HG02970 (cell line): Measurements from ENCODE around the gene SYNDIG1.

ENCODE experiments used
- ATAC-seq: cut with Tn5 transposase; IDR thresholded peaks from one replicate; pipeline ENCODE4 v1.9.1; 2021; ENCODE audit warnings: mild to moderate bottlenecking, moderate library complexity, moderate number of reproducible peaks; ENCODE audit not compliant: unreplicated experiment, low FRiP score

Gene SYNDIG1

GRCh38 chr20:24518515-24518914 is 49.1 kb downstream of the SYNDIG1 start:
- no peak for ATAC-seq

DNA sequence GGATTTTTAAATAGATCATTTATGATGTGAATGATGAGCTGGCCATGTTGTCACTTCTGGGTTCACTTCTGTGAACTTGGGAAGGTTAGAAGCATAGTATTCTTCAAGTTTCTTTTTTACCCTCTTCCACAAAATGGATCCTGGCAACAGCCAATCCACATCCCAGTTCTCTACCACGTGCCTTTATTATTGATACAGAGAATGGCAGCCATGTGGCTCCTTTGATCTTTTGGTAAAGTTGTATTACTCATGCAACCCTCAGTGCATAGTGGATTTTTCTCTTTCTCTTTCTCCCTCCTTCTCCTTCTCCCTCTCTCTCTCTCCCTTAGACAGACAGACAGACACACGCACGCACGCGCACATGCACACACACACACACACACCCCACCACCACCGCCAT is 50.0 kb downstream of the SYNDIG1 start:
- no peak for ATAC-seq

DNA sequence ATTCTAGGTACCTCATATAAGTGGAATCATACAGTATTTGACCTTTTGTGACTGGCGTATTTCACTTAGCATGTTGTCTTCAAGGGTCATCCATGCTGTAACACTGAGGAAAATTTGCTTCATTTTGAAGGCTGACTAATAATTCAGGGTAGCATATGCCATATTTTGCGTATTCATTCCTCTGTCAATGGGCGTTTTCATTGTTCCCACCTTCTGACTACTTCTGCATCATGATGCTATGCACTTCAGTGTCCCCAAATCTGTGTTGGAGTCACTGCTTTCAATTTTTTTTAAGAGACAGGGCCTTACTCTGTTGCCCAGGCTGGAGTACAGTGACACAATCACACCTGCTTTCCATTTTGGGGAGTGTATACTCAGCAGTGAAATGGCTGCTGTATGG is 51.6 kb downstream of the SYNDIG1 start:
- ATAC-seq: no peak

DNA sequence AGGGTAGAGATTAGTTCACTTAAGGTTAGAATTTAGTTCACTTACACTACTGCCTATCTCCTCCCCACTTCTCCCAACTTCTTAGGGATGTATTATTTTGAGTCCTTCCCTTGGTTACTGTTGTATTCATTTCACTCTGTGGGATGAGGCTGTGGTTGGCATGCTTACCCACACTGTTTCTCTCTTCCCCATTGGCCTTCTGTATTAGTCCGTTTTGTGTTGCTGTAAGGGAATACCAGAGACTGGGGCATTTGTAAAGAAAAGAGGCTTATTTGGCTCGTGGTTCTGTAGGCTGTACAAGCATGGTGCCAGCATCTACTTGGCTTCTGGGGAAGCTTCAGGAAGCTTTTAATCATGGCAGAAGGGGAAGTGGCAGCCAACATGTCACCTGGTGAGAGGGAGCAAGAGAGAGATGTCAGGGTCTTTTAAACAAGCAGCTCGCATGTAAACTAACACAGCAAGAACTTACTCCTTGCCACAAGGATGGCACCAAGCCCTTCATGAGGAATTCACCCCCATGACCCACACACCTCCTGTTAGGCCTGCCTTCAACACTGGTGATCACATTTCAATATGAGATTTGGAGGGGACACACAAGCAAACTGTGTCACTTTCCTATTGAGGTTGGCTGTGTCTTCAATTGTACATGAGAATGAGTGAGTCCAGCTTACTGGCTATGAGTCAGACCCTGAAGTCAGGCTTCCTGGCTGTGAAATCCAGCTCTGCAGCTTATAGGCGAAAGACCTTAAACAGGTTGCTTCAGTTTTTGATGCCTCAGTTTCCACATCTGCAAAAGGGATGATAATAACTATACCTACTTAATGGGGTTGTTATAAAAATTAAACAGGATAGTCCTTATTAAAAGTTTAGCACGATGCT is 53.3 kb downstream of the SYNDIG1 start:
- no peak for ATAC-seq

- ATAC-seq: no peak
These were observed 54.2 kb downstream of the SYNDIG1 start for GRCh38 chr20:24523661-24524060.

DNA sequence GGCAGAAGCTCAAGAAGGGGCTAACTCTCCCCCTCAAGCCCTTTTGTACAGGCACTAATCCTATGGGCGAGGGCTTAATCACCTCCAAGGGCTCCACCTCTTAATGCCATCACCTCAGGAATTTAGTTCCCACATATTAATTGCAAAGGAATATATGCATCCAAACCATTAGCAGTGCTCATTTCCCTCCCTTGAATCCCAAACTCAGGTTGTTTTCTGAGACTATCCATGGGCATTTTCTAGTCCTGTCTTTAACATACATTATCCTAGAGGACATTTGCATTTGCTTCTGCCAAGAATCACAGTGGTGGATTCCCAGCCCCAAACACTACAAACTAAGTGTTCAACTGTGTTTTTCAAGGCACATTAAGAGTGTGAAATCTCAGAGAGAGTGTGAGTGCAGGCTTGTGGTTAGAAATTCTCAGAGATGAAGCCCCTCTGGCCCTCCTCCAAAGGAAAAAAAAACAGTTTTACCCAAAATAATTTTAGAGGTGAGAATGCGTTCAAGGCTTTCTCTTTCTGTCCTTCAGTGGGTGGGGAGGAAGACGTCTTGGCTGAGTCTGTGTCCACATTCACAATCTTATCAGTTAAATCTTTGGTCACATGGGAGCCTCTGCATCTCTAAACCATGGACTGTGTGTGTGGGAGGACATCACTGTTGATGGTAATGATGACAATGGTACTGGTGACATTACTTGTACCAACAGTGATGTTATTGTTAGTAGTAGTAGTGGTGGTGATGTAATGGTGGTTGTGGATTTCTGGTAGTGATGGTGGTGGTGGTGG is 59.3 kb downstream of the SYNDIG1 start:
- no peak for ATAC-seq

DNA sequence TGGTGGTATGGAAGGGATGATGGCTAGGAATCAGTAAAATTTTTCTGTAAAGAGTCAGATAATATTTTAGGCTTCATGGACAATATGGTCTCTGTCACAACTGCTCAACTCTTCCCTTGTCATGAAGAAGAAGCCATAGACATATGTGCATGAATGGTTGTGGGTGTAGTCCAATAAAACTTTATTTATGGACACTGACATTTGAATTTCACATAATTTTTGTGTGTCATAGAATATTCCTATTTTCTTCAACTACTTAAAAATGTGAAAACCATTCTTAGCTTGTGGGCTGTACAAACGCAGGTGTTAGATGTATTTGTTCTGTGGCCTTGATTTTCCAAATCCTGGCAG is 59.9 kb downstream of the SYNDIG1 start:
- ATAC-seq: no peak

GRCh38 chr20:24530131-24530680 is 60.8 kb downstream of the SYNDIG1 start:
- no peak for ATAC-seq

- no peak for ATAC-seq
These were observed 61.8 kb downstream of the SYNDIG1 start for GRCh38 chr20:24531202-24531601.

DNA sequence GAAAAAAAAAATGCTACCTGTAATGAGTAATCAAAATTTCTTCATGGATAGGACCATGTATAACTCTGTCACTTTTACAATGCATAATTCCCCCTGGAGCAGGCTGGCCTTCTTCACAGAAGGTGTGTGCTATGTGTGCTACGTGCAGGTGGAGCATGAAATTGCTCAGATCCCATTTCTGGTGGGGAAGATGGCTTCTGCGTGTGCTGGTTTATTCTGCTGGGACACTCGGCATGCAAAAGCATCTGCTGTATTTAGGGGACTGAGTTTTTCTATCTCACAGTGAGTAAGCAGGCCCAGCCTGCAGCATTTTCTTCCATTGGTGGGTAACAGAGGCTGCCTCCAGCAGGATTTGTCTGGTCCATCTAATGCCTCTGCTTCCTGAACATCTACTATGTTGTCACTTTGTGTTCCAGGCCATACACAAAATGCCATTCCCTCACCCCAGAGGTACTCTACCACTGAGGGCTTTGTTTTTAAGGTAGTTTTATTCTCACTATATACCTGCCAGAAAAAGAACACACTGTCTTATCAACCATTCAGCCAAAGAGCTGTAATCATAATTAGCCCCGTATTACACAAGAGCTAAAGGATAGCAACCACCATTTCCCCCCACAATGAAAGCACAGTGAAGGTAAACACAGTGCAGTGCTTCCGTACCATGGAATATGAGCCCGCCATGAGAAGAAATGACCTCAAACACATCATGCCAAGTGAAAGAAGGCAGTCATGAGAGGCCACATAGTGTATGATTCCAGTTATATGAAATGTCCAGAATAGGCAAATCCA is 62.4 kb downstream of the SYNDIG1 start:
- no peak for ATAC-seq

DNA sequence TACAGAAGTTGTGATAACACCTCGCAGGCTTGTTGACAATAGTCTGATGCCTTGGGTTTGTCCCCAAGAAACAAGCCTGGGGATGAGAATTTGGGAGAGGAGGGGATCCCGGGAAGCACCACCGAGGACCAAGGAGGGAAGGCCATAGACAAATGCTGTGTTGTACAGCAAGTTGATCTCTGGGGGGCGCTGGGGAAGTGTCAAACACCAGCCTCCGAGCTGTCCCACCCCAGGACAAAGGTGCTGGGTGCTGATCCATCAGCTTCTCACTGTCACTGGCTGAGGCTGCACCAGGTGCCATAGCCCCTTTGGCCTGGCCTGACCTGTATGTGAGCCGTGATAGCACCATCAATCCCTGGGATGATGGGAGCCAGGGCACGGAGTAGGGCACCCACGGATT is 64.0 kb downstream of the SYNDIG1 start:
- no peak for ATAC-seq

DNA sequence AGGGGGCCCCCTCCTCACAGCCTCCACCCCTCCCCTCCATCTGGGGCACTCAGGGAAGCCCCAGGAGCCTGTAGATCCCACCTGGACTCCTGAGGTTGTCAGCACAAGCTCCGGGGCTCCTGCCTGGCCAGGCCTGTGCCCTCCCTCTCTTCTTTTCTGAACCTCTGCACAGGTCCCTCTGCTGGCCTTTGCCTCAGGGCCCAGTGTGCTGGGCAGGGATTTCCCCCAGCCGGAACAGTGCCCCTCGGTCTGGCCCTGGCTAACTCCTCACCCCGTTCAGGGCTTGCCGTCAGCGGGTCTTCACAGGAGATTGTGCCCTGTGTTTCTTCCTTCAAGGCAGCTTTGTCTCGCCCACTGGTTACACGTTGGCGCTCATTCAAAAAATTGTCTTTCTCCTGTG is 64.9 kb downstream of the SYNDIG1 start:
- no peak for ATAC-seq

GRCh38 chr20:24535941-24536730 is 66.7 kb downstream of the SYNDIG1 start:
- no peak for ATAC-seq

DNA sequence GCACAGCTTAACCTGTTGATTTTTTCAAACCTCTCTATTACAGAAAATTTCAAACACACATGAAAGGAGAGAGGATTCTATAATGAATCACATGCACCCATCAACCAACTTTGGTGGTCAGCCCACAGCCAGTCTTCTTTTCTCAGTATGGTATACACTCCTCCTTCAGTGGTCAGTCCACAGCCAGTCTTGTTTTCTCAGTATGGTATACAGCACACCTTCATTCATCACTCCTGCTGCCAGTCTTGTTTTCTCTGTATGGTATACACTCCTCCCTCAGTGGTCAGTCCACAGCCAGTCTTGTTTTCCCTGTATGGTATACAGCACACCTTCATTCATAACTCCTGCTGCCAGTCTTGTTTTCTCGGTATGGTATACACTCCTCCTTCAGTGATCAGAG is 67.8 kb downstream of the SYNDIG1 start:
- no peak for ATAC-seq

GRCh38 chr20:24542721-24543120 is 73.3 kb downstream of the SYNDIG1 start:
- ATAC-seq: no peak

GRCh38 chr20:24543168-24543567 is 73.7 kb downstream of the SYNDIG1 start:
- ATAC-seq: no peak

DNA sequence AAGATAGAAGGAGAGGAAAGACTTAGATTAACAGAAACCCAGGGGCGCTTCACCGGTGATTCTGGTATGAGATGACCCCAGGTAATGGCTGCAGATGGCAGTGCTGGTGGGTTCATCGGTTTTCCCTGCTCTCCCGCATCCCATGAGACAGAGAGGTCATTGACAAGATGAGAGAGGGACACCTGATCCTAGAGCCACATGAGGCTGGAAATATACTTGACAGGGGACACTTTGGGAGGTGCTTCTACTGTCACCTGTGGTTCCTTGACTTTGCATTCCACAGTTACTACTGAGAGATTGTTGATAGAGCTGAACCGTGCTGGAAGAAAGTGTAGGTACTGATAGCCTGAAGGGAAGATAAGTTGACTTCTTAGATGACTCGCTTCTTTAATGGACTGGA is 74.3 kb downstream of the SYNDIG1 start:
- no peak for ATAC-seq

- ATAC-seq: no peak
These were observed 74.9 kb downstream of the SYNDIG1 start for GRCh38 chr20:24544371-24544770.

DNA sequence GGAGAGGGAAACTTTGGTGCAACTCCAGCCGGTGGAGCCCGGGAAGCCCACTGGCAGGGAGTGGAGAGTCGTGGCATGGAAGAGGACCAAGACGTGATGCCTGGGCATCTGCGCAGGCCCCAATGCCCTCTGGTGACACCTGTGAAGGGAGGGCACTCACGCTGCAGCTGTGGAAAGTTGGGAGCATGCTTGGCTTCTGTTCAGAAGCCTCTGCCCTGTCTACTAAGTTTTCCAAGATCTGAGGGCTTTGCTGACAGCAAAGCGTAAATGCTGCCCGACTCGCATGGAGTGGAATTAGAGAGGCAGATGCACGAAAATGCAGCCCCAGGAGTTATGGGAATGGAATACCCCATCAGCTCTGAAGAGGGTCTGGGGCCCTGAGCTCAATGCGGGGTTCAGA is 75.7 kb downstream of the SYNDIG1 start:
- ATAC-seq: no peak
